Measurements from ENCODE around the gene TIMM17A.

DNA sequence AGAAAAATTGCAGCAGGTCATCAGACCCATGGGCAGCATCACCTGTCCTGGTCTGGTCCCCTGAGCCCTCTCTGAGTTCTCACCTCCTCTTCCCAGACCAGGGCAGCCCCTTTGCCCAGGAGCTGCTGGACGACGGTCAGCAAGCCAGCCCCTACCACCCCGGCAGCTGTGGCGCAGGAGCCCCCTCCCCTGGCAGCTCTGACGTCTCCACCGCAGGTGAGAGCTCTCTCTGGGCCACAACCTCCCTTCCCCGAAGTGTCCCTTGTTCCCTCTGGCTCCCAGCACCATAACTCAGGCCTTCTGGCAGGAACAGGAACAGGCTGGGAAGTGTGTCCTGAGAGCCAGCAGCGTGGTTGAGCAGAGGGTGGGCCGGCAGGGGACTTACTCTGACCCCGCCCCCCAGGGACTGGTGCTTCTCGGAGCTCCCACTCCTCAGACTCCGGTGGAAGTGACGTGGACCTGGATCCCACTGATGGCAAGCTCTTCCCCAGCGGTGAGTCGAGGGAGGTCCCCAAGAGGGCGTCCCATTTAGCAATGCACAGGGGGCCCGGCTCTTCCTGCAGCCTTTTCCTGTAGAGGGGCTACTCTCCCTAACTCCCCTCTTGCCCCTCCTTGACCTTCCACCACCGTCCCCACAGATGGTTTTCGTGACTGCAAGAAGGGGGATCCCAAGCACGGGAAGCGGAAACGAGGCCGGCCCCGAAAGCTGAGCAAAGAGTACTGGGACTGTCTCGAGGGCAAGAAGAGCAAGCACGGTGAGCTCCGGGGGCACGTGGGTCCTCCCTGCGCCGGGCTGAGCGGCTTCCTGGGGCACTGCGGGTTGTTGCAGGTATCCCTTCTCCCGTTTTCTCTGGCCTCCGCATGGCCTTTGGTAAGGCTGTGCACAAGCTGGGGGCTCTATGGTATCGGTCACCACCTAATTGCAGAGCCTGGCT is 57.5 kb downstream of the TIMM17A start:
- TF ChIP-seq, protein P1, sequence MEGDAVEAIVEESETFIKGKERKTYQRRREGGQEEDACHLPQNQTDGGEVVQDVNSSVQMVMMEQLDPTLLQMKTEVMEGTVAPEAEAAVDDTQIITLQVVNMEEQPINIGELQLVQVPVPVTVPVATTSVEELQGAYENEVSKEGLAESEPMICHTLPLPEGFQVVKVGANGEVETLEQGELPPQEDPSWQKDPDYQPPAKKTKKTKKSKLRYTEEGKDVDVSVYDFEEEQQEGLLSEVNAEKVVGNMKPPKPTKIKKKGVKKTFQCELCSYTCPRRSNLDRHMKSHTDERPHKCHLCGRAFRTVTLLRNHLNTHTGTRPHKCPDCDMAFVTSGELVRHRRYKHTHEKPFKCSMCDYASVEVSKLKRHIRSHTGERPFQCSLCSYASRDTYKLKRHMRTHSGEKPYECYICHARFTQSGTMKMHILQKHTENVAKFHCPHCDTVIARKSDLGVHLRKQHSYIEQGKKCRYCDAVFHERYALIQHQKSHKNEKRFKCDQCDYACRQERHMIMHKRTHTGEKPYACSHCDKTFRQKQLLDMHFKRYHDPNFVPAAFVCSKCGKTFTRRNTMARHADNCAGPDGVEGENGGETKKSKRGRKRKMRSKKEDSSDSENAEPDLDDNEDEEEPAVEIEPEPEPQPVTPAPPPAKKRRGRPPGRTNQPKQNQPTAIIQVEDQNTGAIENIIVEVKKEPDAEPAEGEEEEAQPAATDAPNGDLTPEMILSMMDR (conservative IDR thresholded peaks at IDR 0.05; ENCODE audit: low read length), result no peak
- TF ChIP-seq EZH2phosphoT487 (IDR thresholded peaks at IDR 0.05; ENCODE audit: borderline replicate concordance, low read depth, low read length), result no peak

Data from OCI-LY7 (cell line).